SK-N-MC (cell line): Measurements from ENCODE around the gene ZCCHC7.

Source experiments
- DNase-seq: peaks from one replicate; pipeline ENCODE4 v3.0.0-alpha.2; 2011; ENCODE audit warnings: low read depth, low spot score
- H3K27ac ChIP-seq: fragments of 200-600 bp; sonication (generic); 2 replicates; pipeline ENCODE4 v1.5.1; 2016; ENCODE audit warnings: mixed run types
- H3K36me3 ChIP-seq: fragments of 200-600 bp; sonication (generic); 2 replicates; pipeline ENCODE4 v1.6.1; 2017; ENCODE audit warnings: antibody characterized with exemption, low read length, mixed read lengths; ENCODE audit not compliant: insufficient read depth
- H3K4me3 ChIP-seq: fragments of 200-600 bp; sonication (generic); 2 replicates; pipeline ENCODE4 v1.5.1; 2016
- H3K9ac ChIP-seq: fragments of 200-600 bp; sonication (generic); 2 replicates; pipeline ENCODE4 v1.8.0; 2017; ENCODE audit warnings: mixed run types, mixed read lengths; ENCODE audit not compliant: insufficient read length
- H3K9me3 ChIP-seq: fragments of 200-600 bp; sonication (generic); 2 replicates; pipeline ENCODE4 v1.6.1; 2017; ENCODE audit warnings: low read depth, mild to moderate bottlenecking, antibody characterized with exemption, low read length, moderate library complexity, mixed read lengths
- EZH2 ChIP-seq: fragments of 200-600 bp; sonication (generic); IDR thresholded peaks from one replicate; pipeline ENCODE4 v1.6.1; 2017; ENCODE audit warnings: antibody characterized with exemption
- FOXP2 ChIP-seq: optimal IDR thresholded peaks from 2 replicates; pipeline ENCODE3; 2011; ENCODE audit warnings: mild to moderate bottlenecking, moderate library complexity; ENCODE audit not compliant: insufficient read depth; ENCODE audit errors: extremely low read length, control extremely low read depth
- POLR2AphosphoS5 ChIP-seq: IDR thresholded peaks from 2 replicates; pipeline ENCODE4 v1.6.1; 2012; ENCODE audit warnings: mild to moderate bottlenecking, low read depth, low read length, borderline replicate concordance

Gene ZCCHC7

DNA sequence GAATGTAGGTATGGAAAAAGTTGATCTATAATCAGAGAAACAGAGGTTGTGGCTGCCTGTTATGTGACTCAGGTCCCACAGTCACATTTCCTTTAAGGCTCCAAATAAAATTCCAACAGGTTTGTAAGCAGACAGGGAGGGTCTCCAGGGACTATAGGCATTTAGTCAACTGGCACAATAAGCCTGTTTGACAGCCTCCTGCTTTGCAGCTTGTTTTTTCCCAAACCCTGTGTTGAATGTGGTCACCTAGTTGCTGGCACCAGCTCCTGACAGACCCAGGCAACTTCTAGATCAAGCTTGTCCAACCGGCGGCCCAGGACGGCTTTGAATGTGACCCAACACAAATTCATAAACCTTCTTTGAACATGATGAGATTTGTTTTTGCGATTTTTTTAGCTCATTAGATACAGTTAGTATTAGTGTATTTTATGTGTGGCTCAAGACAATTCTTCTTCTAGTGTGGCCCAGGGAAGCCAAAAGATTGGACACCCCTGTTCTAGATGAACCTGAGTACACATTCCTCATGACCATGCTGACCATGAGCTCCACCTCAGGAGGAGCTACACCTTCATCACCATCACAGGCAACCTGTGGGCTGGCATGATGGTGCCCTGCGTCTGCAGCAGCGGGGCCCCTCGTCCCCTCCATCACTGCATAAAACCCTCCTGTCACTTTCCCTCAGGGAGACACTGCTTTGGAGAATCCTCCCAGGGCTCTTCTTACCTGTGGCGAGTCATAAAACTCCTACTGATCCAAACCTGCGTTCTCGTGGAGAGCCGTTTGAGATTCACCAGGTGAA is 286.4 kb downstream of the ZCCHC7 start:
- TF ChIP-seq POLR2AphosphoS5 = no peak
- TF ChIP-seq EZH2 = no peak
- no peak for TF ChIP-seq FOXP2
- no peaks in the 10 kb centered on the region for H3K36me3 ChIP-seq
- DNase-seq = no peak
- no peaks in the 10 kb centered on the region for H3K9me3 ChIP-seq
- H3K4me3 ChIP-seq = no peak overlapping the region
- H3K9ac ChIP-seq = no peak overlapping the region
- H3K27ac ChIP-seq = no peak overlapping the region

DNA sequence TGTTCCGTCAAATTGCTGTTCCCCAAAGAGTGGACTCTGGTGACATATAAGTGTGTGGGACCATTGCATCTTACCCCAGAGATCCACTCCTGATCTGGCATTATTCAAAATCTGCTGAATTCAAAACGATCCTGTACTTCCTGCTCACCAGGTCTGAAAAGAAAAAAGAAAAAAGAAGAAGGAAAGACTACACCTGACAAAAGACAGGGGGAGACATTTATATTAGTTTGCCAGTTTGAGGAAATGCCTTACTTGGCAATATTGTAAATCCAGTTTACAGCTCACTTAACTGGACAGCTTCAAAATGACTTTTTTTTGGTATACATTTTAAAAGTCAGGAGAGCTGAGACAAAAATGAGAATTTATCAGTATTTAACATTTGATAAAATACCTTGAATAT is 287.1 kb downstream of the ZCCHC7 start:
- H3K36me3 ChIP-seq = no peaks in the 10 kb centered on the region
- H3K9me3 ChIP-seq = no peaks in the 10 kb centered on the region
- DNase-seq = no peak
- H3K9ac ChIP-seq = no peak overlapping the region
- H3K27ac ChIP-seq = no peak overlapping the region
- no peak for TF ChIP-seq EZH2
- no peak for TF ChIP-seq POLR2AphosphoS5
- no peak overlapping the region for H3K4me3 ChIP-seq
